Hippocampal formation (tissue), 2 donors: ENCODE measurements around the gene HBA2.
"Not testable (repeated sequence)": the region's sequence is repeated elsewhere in the genome, so short reads cannot be mapped to it uniquely, and the experiment has no call there.

ENCODE experiments used
- DNase-seq, 2 donors: peaks; one replicate each; lab custom pipeline; 2025; lab: John Stamatoyannopoulos, UW

The HBA2 gene

DNA sequence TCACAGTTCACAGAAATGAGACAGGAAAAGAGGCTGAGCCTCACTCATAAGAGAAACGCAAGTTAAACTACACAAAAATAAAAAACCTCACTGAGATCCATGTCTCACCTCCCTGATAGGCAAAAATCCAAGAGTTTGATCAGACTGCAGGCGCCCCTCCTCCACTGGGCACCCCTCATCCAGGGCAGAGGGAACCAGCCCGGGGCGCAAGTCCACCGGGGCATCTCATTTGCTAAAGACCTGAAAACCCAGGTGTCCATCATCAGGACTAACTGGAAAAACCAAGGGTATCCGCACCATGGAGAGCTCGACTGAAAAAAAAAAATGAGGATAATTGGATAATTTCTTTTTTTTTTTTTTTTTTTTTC is 17.7 kb upstream of the HBA2 start:
- DNase-seq = no peak

DNA sequence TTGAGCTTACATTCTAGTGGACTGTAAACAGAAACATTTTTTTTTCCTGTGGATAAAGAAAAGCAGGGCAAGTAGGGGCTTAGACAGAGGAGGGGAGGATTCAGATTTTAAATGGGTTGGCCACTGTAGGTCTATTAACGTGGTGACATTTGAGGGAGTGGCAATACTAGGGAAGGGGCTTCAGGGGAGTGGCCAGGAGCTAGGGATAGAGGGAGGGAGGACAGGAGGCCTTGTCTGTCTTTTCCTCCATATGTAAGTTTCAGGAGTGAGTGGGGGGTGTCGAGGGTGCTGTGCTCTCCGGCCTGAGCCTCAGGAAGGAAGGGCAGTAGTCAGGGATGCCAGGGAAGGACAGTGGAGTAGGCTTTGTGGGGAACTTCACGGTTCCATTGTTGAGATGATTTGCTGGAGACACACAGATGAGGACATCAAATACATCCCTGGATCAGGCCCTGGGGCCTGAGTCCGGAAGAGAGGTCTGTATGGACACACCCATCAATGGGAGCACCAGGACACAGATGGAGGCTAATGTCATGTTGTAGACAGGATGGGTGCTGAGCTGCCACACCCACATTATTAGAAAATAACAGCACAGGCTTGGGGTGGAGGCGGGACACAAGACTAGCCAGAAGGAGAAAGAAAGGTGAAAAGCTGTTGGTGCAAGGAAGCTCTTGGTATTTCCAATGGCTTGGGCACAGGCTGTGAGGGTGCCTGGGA is 13.4 kb upstream of the HBA2 start:
- DNase-seq = no peak

- DNase-seq = not testable (repeated sequence)
These were observed 12.4 kb upstream of the HBA2 start for GRCh38 chr16:160242-160641.

DNA sequence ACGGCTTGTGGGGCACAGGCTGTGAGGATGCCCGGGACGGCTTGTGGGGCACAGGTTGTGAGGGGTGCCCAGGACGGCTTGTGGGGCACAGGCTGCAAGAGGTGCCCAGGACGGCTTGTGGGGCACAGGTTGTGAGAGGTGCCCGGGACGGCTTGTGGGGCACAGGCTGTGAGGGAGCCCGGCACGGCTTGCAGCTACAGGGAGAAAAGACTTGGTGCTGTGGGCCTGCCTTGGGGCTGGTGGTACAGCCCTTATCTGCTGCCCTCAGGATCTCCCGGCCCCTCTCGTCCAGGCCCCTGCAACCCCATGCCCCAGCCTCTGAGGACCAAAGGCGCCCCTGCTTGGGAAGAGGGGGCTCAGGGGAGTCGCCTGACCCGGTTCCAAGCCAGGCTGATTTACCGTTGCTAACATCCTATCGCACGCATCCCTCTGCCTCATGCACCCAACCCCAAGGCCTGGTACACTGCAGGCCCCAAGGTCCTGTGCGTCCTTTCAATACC is 11.9 kb upstream of the HBA2 start:
- no peak for DNase-seq

DNA sequence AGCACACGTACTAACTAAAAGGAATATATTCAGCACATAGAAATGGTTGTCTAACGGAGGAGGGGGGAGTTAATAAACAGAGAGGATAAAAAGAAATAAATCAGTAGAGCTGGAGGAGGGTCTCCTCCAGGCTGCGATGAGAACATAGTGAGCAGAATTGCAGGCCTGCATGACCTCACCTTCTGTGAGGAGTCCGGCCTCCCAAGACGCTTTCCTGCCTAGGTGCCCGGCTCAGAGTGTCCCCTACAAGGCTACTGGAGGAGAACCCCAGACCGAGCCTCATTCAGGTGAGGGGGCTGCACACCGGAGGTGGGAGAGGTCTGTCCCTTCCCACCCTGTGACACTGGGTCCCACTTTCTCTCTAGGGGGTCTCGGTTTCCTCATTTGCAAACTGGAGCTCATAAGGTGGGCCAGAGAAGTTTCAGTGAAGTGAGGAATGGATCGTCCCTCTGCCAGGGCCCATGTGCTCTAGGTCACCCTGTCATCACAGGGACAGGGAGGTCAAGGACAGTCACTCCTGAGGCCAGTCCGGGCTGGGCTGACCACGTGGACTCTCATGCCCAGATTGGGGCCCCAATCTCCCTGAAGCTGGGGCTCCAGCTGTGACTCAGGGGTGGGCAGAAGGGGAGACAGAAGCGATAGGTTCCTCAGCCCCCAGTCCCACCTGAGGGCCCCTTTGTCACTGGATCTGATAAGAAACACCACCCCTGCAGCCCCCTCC is 10.2 kb upstream of the HBA2 start:
- no peak for DNase-seq

GRCh38 chr16:163139-163538 is 9.5 kb upstream of the HBA2 start:
- DNase-seq = not testable (repeated sequence)

GRCh38 chr16:163696-164095 is 9.0 kb upstream of the HBA2 start:
- DNase-seq = not testable (repeated sequence)

GRCh38 chr16:164134-164823 is 8.4 kb upstream of the HBA2 start:
- not testable (repeated sequence) for DNase-seq

GRCh38 chr16:164827-165538 is 7.7 kb upstream of the HBA2 start:
- no peak for DNase-seq

GRCh38 chr16:165539-166374 is 6.9 kb upstream of the HBA2 start, which contains the start of gene HBM:
Gene HBM (plus strand): TSS chr16:165978. CDS start chr16:165998, 20 bp downstream.
- DNase-seq = no peak

- DNase-seq = no peak
These were observed 6.1 kb upstream of the HBA2 start for GRCh38 chr16:166375-167121.

- no peak for DNase-seq
These were observed 5.5 kb upstream of the HBA2 start for GRCh38 chr16:167122-167690.

GRCh38 chr16:168424-168823 is 4.3 kb upstream of the HBA2 start:
- DNase-seq = no peak

- DNase-seq = no peak
These were observed 3.7 kb upstream of the HBA2 start for GRCh38 chr16:169014-169413.

- not testable (repeated sequence) for DNase-seq
These were observed 2.6 kb upstream of the HBA2 start for GRCh38 chr16:170088-170507.

- no peak for DNase-seq
These were observed 1.9 kb upstream of the HBA2 start for GRCh38 chr16:170788-171187.

- not testable (repeated sequence) for DNase-seq
These were observed 657 bp downstream of the HBA2 start for GRCh38 chr16:173211-173854.

GRCh38 chr16:173928-174769 is 1.5 kb downstream of the HBA2 start:
- not testable (repeated sequence) for DNase-seq
